Panc1 (cell line): ENCODE results near the gene SEPTIN2. TPM values are rescaled to one million over a fixed set of nuclear protein-coding genes. Genes with fewer than 3 reads are reported as not detected.

Experiments
- ATAC-seq: fragments of 200-7000 bp; cut with Tn5 transposase; 2 replicates; pipeline ENCODE4 v1.9.1; 2020; ENCODE audit warnings: mild to moderate bottlenecking, moderate library complexity
- BruUV-seq: library from RNA; stranded (reverse); fragments of 400-500 nt; replicated peaks from 2 replicates; lab custom pipeline; 2021; lab: Mats Ljungman, UMichigan
- CTCF ChIA-PET: fragments of 300-600 bp; sonication (Branson Sonifier 250); formaldehyde crosslinking; loops from one replicate; lab custom pipeline; 2022; ENCODE audit warnings: antibody characterized with exemption; lab: Charles Lee
- POLR2A ChIA-PET: fragments of 300-600 bp; sonication (Branson Sonifier 250); formaldehyde crosslinking; loops from one replicate; lab custom pipeline; 2022; ENCODE audit warnings: antibody characterized with exemption; lab: Charles Lee
- DNase-seq: peaks from one replicate; pipeline ENCODE4 v3.0.0-alpha.2; 2010; ENCODE audit warnings: low read depth, low spot score
- H3K27ac ChIP-seq: 2 replicates; pipeline ENCODE4 v1.5.1; 2011; ENCODE audit warnings: mild to moderate bottlenecking, low read length, inconsistent platforms
- H3K27me3 ChIP-seq: fragments of 200-500 bp; sonication (Bioruptor generic); 2 replicates; pipeline ENCODE4 v1.6.0; 2014; ENCODE audit warnings: low read length, inconsistent platforms; ENCODE audit not compliant: control insufficient read depth, insufficient read depth
- H3K36me3 ChIP-seq: fragments of 200-500 bp; sonication (Bioruptor generic); 2 replicates; pipeline ENCODE4 v1.5.1; 2014; ENCODE audit warnings: inconsistent platforms, mild to moderate bottlenecking, low read length, moderate library complexity; ENCODE audit not compliant: control insufficient read depth, insufficient read depth
- H3K4me1 ChIP-seq: 2 replicates; pipeline ENCODE4 v1.5.1; 2011; ENCODE audit warnings: inconsistent platforms, mild to moderate bottlenecking, low read length, moderate library complexity; ENCODE audit not compliant: control insufficient read depth, insufficient read depth
- H3K4me3 ChIP-seq, 2 experiments: 2 replicates each; pipeline ENCODE4 v1.5.1; 2011 to 2012; ENCODE audit warnings: low read depth in 2 of 2, low read length in 2 of 2, mild to moderate bottlenecking in 2 of 2, inconsistent platforms in 1 of 2, moderate library complexity in 1 of 2
- H3K9me3 ChIP-seq: fragments of 200-500 bp; sonication (Bioruptor generic); 2 replicates; pipeline ENCODE4 v1.5.1; 2014; ENCODE audit warnings: low read depth, mild to moderate bottlenecking, inconsistent platforms, low read length, moderate library complexity; ENCODE audit not compliant: control insufficient read depth, insufficient read depth
- POLR2AphosphoS5 ChIP-seq: IDR thresholded peaks from 2 replicates; pipeline ENCODE4 v1.6.1; 2012; ENCODE audit warnings: mild to moderate bottlenecking, low read depth, low read length, moderate library complexity
- SIN3A ChIP-seq: IDR thresholded peaks from 2 replicates; pipeline ENCODE4 v1.6.1; 2012; ENCODE audit warnings: low read depth, mild to moderate bottlenecking, low read length, moderate library complexity, borderline replicate concordance; ENCODE audit not compliant: insufficient read depth
- TCF7L2 ChIP-seq: IDR thresholded peaks from 2 replicates; pipeline ENCODE4 v1.6.1; 2011; ENCODE audit warnings: mild to moderate bottlenecking, low read depth, low read length, inconsistent platforms
- in situ Hi-C: cut with HindIII; loops from 2 replicates; pipeline ENCODE4 v1.10.0; 2016; ENCODE audit warnings: low sequenced_read_pairs, low pct_unique_long_range_greater_than_20kb
- intact Hi-C: fragments of 100-400 bp; cut with micrococcal nuclease; formaldehyde crosslinking; loops from one replicate; pipeline ENCODE4 v1.10.0; 2022; ENCODE audit not compliant: unreplicated experiment
- total RNA-seq: library from RNA; stranded (reverse); gene quantifications from one replicate; pipeline ENCODE4 v1.2.1, GENCODE V29; 2021; ENCODE audit not compliant: unreplicated experiment
- TF ChIP-seq, protein P1 (sequence below): fragments of 450-650 bp; IDR thresholded peaks from 2 replicates; pipeline ENCODE4 v1.5.1; 2017; ENCODE audit warnings: mild to moderate bottlenecking
- TF ChIP-seq, protein P2 (sequence below), 2 experiments: IDR thresholded peaks; 2 replicates each; pipeline ENCODE4 v1.6.1; 2011 to 2012; ENCODE audit warnings: low read depth in 2 of 2, control low read depth in 1 of 2, low read length in 1 of 2, mild to moderate bottlenecking in 1 of 2, moderate library complexity in 1 of 2; ENCODE audit not compliant: insufficient read depth in 1 of 2

The SEPTIN2 gene
- total RNA-seq, 1 experiment from 2014 or later = 303 TPM

DNA sequence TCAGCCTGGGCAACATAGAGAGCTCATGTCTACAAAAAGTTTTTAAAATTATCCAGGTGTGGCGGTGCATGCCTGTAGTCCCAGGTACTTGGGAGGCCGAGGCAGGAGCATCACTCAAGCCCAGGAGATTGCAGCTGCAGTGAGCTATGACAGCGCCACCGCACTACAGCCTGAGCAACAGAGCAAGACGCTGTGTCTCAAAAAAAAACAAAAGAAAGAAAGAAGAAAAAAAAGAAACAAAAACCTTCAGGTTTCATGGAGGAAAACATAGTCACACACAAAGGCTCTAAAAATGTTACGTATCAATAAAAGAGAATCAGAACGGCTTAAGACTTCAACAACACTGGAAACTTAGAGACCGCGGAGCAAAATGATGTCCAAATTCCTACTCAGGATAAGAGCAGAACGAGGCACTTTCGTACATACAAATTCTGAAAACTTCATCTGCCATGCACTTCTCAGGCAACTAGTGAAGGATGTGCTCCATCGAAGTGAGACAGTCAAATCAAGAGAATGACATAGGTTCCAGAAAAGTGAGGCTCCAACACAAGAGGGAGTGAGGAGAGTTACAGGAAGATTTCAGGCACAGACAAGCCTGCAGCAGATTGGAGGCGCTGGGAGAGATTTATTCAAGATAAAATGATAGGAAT is 4.7 kb upstream of the SEPTIN2 start:
- DNase-seq (no peak), ATAC-seq (no peak)
- TF ChIP-seq TCF7L2 = no peak
- TF ChIP-seq POLR2AphosphoS5 = no peak
- TF ChIP-seq SIN3A = no peak
- TF ChIP-seq, protein P1, sequence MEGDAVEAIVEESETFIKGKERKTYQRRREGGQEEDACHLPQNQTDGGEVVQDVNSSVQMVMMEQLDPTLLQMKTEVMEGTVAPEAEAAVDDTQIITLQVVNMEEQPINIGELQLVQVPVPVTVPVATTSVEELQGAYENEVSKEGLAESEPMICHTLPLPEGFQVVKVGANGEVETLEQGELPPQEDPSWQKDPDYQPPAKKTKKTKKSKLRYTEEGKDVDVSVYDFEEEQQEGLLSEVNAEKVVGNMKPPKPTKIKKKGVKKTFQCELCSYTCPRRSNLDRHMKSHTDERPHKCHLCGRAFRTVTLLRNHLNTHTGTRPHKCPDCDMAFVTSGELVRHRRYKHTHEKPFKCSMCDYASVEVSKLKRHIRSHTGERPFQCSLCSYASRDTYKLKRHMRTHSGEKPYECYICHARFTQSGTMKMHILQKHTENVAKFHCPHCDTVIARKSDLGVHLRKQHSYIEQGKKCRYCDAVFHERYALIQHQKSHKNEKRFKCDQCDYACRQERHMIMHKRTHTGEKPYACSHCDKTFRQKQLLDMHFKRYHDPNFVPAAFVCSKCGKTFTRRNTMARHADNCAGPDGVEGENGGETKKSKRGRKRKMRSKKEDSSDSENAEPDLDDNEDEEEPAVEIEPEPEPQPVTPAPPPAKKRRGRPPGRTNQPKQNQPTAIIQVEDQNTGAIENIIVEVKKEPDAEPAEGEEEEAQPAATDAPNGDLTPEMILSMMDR = no peak
- TF ChIP-seq, protein P2, sequence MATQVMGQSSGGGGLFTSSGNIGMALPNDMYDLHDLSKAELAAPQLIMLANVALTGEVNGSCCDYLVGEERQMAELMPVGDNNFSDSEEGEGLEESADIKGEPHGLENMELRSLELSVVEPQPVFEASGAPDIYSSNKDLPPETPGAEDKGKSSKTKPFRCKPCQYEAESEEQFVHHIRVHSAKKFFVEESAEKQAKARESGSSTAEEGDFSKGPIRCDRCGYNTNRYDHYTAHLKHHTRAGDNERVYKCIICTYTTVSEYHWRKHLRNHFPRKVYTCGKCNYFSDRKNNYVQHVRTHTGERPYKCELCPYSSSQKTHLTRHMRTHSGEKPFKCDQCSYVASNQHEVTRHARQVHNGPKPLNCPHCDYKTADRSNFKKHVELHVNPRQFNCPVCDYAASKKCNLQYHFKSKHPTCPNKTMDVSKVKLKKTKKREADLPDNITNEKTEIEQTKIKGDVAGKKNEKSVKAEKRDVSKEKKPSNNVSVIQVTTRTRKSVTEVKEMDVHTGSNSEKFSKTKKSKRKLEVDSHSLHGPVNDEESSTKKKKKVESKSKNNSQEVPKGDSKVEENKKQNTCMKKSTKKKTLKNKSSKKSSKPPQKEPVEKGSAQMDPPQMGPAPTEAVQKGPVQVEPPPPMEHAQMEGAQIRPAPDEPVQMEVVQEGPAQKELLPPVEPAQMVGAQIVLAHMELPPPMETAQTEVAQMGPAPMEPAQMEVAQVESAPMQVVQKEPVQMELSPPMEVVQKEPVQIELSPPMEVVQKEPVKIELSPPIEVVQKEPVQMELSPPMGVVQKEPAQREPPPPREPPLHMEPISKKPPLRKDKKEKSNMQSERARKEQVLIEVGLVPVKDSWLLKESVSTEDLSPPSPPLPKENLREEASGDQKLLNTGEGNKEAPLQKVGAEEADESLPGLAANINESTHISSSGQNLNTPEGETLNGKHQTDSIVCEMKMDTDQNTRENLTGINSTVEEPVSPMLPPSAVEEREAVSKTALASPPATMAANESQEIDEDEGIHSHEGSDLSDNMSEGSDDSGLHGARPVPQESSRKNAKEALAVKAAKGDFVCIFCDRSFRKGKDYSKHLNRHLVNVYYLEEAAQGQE (IDR thresholded peaks at IDR 0.05; ENCODE audit: insufficient read depth in 1 of 2, low read depth in 2 of 2, low read length in 1 of 2) = no peak
- BruUV-seq = no TSS peak
- Histone ChIP-seq H3K4me1 (peaks cover 51% of the 10 kb centered on the region), H3K4me3 (no peak overlapping the region), H3K27ac (no peak overlapping the region), H3K9me3 (no peaks in the 10 kb centered on the region), H3K27me3 (no peaks in the 10 kb centered on the region), H3K36me3 (peaks cover 4% of the 10 kb centered on the region; the same call in 1 of the 2 replicates)
- in situ Hi-C loops = no loop called here
- ChIA-PET POLR2A (interaction anchor here (1.4 kb wide), 1 partner anchor 9 kb away, joined by 3 read pairs; no protein-coding TSS in a partner anchor), CTCF (no interaction called here)
- intact Hi-C loops = no loop called here

DNA sequence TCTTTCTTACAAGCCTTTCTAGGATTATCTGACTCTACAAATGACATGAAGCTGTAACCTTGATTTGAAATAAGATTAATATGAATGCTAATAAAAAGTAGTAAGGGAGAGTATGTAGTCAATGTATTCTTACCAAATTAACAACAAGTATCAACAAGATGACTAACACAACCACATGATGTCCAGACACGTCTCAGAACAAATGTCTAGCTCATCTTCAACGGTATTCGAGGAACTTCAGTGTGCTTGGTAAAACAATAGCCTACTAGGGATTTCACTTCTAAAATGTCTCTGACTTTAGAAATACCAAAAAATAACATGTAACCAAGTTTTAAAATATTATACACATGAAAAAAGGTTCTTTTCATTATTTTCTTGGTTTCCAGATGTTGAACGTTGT is 3.6 kb upstream of the SEPTIN2 start:
- H3K4me1 ChIP-seq = peaks cover 52% of the 10 kb centered on the region
- H3K27ac ChIP-seq = no peak overlapping the region; the same call in 1 of the 2 replicates
- H3K9me3 ChIP-seq = no peaks in the 10 kb centered on the region
- intact Hi-C loops (no loop called here), in situ Hi-C loops (no loop called here)
- H3K4me3 ChIP-seq = no peak overlapping the region
- CTCF ChIA-PET = no interaction called here
- TF ChIP-seq, protein P1 = no peak
- TF ChIP-seq, protein P2 (IDR thresholded peaks at IDR 0.05; ENCODE audit: insufficient read depth in 1 of 2, low read depth in 2 of 2, low read length in 1 of 2) = no peak
- TF ChIP-seq TCF7L2 = no peak
- TF ChIP-seq POLR2AphosphoS5 = no peak
- TF ChIP-seq SIN3A = no peak
- H3K36me3 ChIP-seq = peaks cover 8% of the 10 kb centered on the region; the same call in 1 of the 2 replicates
- no TSS peak for BruUV-seq
- POLR2A ChIA-PET = interaction anchor here (1.4 kb wide), 1 partner anchor 10 kb away, joined by 3 read pairs; no protein-coding TSS in a partner anchor
- no peaks in the 10 kb centered on the region for H3K27me3 ChIP-seq
- no peak for DNase-seq
- no peak for ATAC-seq
